SHP77 treated with DMSO at 0.1 percent for 48 hours (cell line): ENCODE data around the gene HDAC9.
"Not testable (repeated sequence)": the region's sequence is repeated elsewhere in the genome, so short reads cannot be mapped to it uniquely, and the experiment has no call there.

Source experiments
- DNase-seq: peaks from one replicate; lab custom pipeline; 2025; lab: John Stamatoyannopoulos, UW

The HDAC9 gene

GRCh38 chr7:18900803-18901202, 405.3 kb downstream of the HDAC9 start:
- DNase-seq = no peak

GRCh38 chr7:18901351-18901750, 405.8 kb downstream of the HDAC9 start:
- no peak for DNase-seq

- DNase-seq = no peak
These were observed 406.5 kb downstream of the HDAC9 start for GRCh38 chr7:18901982-18902421.

GRCh38 chr7:18902892-18903291, 407.3 kb downstream of the HDAC9 start:
- no peak for DNase-seq

GRCh38 chr7:18903695-18904094, 408.1 kb downstream of the HDAC9 start:
- DNase-seq = no peak

GRCh38 chr7:18905316-18905943, 409.9 kb downstream of the HDAC9 start:
- DNase-seq = no peak

- DNase-seq = no peak
These were observed 411.4 kb downstream of the HDAC9 start for GRCh38 chr7:18906901-18907300.

GRCh38 chr7:18913106-18913505, 417.6 kb downstream of the HDAC9 start:
- no peak for DNase-seq

GRCh38 chr7:18916826-18917225, 421.3 kb downstream of the HDAC9 start:
- no peak for DNase-seq

GRCh38 chr7:18927134-18927533, 431.6 kb downstream of the HDAC9 start:
- no peak for DNase-seq

- DNase-seq = no peak
These were observed 440.7 kb downstream of the HDAC9 start for GRCh38 chr7:18936265-18936664.

GRCh38 chr7:18939771-18940592, 444.4 kb downstream of the HDAC9 start:
- no peak for DNase-seq

- no peak for DNase-seq
These were observed 445.1 kb downstream of the HDAC9 start for GRCh38 chr7:18940593-18941134.

- no peak for DNase-seq
These were observed 445.7 kb downstream of the HDAC9 start for GRCh38 chr7:18941207-18941606.

- no peak for DNase-seq
These were observed 453.0 kb downstream of the HDAC9 start for GRCh38 chr7:18948521-18948920.

GRCh38 chr7:18952846-18953245, 457.3 kb downstream of the HDAC9 start:
- no peak for DNase-seq

GRCh38 chr7:18958627-18959026, 463.1 kb downstream of the HDAC9 start:
- DNase-seq = no peak

GRCh38 chr7:18960725-18961124, 465.2 kb downstream of the HDAC9 start:
- DNase-seq = no peak

GRCh38 chr7:18962031-18962430, 466.5 kb downstream of the HDAC9 start:
- DNase-seq = no peak

- no peak for DNase-seq
These were observed 470.1 kb downstream of the HDAC9 start for GRCh38 chr7:18965657-18966056.

GRCh38 chr7:18967755-18968154, 472.2 kb downstream of the HDAC9 start:
- not testable (repeated sequence) for DNase-seq

- no peak for DNase-seq
These were observed 476.3 kb downstream of the HDAC9 start for GRCh38 chr7:18971839-18972238.

GRCh38 chr7:18974803-18975202, 479.3 kb downstream of the HDAC9 start:
- DNase-seq = no peak
